ENCODE measurements around the gene SRGAP3.

The SRGAP3 gene

DNA sequence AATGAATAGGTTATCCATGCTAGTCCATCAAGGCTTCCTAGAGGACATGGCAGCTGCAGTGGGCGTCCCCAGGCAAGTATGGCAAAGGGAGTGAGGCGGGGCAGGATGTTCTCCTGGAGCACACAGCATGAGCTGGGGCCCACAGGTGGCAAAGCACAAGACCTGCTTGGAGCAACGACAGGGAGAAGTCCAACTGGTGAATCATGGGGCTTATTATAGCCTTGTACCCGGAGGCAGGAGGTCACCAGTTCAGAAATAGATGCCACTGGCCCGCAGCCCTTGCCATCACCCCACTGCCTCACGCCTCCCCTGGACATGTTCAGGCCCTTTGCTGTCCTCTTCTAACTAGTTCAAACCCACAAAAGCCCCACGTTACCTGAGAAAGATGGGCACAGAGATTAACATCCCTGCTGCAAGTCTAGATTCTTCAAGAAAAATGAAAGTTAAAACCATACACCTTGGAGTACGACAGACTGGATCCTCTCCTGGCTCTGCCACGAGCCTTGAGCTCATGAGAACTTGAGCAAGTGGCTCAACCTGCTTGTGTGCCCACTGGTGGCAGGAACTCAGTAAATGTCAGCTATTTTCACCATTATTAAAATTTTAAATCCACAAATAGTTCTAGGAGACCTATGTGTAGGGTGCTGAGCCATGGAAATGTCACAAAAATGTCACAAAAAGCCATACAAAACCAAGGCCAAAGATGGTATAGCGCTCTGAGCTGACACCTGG is 1.8 kb upstream of the SRGAP3 start:
- Histone ChIP-seq H3K4me1 (ENCODE audit: insufficient read depth, low read length, poor library complexity, severe bottlenecking) (peaks cover 23% of the 10 kb centered on the region), H3K9me2 (replicated peaks; ENCODE audit: low read depth, low read length) (no peaks in the 10 kb centered on the region), H3K9me3 (ENCODE audit: insufficient read depth, low read depth, low read length) (no peaks in the 10 kb centered on the region), H3K4me2 (ENCODE audit: low read depth, low read length, poor library complexity, severe bottlenecking) (no peak overlapping the region), H3K36me3 (ENCODE audit: insufficient read depth, low read length) (no peaks in the 10 kb centered on the region), H3K4me3 (ENCODE audit: low read length, poor library complexity, severe bottlenecking) (no peak overlapping the region), H4K20me1 (ENCODE audit: insufficient read depth, low read length, poor library complexity, severe bottlenecking) (peaks cover 6% of the 10 kb centered on the region), H3F3A (ENCODE audit: low read depth) (peaks cover 3% of the 10 kb centered on the region; the same call in 1 of the 2 replicates), H2AFZ (ENCODE audit: low read length) (no peak overlapping the region), H3K27me3 (ENCODE audit: insufficient read depth, low read length, poor library complexity, severe bottlenecking) (no peaks in the 10 kb centered on the region), H3K9ac (ENCODE audit: low read depth, low read length, poor library complexity, severe bottlenecking) (no peak overlapping the region), H3K79me2 (ENCODE audit: insufficient read depth, low read length) (peaks cover 32% of the 10 kb centered on the region)
- TF ChIP-seq, protein P1, sequence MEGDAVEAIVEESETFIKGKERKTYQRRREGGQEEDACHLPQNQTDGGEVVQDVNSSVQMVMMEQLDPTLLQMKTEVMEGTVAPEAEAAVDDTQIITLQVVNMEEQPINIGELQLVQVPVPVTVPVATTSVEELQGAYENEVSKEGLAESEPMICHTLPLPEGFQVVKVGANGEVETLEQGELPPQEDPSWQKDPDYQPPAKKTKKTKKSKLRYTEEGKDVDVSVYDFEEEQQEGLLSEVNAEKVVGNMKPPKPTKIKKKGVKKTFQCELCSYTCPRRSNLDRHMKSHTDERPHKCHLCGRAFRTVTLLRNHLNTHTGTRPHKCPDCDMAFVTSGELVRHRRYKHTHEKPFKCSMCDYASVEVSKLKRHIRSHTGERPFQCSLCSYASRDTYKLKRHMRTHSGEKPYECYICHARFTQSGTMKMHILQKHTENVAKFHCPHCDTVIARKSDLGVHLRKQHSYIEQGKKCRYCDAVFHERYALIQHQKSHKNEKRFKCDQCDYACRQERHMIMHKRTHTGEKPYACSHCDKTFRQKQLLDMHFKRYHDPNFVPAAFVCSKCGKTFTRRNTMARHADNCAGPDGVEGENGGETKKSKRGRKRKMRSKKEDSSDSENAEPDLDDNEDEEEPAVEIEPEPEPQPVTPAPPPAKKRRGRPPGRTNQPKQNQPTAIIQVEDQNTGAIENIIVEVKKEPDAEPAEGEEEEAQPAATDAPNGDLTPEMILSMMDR (conservative IDR thresholded peaks at IDR 0.05; ENCODE audit: low read length), result no peak
- no peak for TF ChIP-seq EZH2phosphoT487 (IDR thresholded peaks at IDR 0.05; ENCODE audit: borderline replicate concordance)

DNA sequence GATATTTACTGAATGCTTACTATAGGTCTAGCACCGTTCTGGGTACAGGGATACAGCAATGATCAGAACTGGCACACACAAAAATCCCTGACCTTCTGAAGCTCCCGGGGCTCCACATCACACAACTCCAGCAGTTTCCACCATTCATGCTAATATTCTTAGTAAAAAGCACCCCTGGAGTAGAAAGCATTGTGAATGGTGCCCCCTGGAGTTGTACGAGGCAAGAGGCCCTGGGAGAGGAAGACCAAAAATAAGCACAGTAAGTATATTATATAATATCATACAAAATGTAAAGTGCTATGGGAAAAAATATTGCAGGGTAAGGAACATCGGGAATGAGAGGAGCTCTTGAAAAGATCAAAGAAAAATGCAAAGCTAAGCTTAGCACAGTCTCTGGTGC is 790 bp upstream of the SRGAP3 start:
- peaks cover 6% of the 10 kb centered on the region for H4K20me1 ChIP-seq (ENCODE audit: insufficient read depth, low read length, poor library complexity, severe bottlenecking)
- peaks cover 3% of the 10 kb centered on the region; the same call in 1 of the 2 replicates for H3F3A ChIP-seq (ENCODE audit: low read depth)
- H3K79me2 ChIP-seq (ENCODE audit: insufficient read depth, low read length), result peaks cover 42% of the 10 kb centered on the region
- peak overlapping the region; percentile 91 for H3K4me3 ChIP-seq (ENCODE audit: low read length, poor library complexity, severe bottlenecking)
- H3K36me3 ChIP-seq (ENCODE audit: insufficient read depth, low read length), result no peaks in the 10 kb centered on the region
- no peaks in the 10 kb centered on the region for H3K9me2 ChIP-seq (replicated peaks; ENCODE audit: low read depth, low read length)
- peak overlapping the region; percentile 87; the same call in 1 of the 2 replicates for H2AFZ ChIP-seq (ENCODE audit: low read length)
- peaks cover 31% of the 10 kb centered on the region for H3K4me1 ChIP-seq (ENCODE audit: insufficient read depth, low read length, poor library complexity, severe bottlenecking)
- TF ChIP-seq, protein P1 (conservative IDR thresholded peaks at IDR 0.05; ENCODE audit: low read length), result peak; percentile 69
- TF ChIP-seq EZH2phosphoT487 (IDR thresholded peaks at IDR 0.05; ENCODE audit: borderline replicate concordance), result no peak
- no peaks in the 10 kb centered on the region for H3K9me3 ChIP-seq (ENCODE audit: insufficient read depth, low read depth, low read length)
- no peaks in the 10 kb centered on the region for H3K27me3 ChIP-seq (ENCODE audit: insufficient read depth, low read length, poor library complexity, severe bottlenecking)
- H3K9ac ChIP-seq (ENCODE audit: low read depth, low read length, poor library complexity, severe bottlenecking), result peak overlapping the region; percentile 82
- H3K4me2 ChIP-seq (ENCODE audit: low read depth, low read length, poor library complexity, severe bottlenecking), result peak overlapping the region; percentile 91

DNA sequence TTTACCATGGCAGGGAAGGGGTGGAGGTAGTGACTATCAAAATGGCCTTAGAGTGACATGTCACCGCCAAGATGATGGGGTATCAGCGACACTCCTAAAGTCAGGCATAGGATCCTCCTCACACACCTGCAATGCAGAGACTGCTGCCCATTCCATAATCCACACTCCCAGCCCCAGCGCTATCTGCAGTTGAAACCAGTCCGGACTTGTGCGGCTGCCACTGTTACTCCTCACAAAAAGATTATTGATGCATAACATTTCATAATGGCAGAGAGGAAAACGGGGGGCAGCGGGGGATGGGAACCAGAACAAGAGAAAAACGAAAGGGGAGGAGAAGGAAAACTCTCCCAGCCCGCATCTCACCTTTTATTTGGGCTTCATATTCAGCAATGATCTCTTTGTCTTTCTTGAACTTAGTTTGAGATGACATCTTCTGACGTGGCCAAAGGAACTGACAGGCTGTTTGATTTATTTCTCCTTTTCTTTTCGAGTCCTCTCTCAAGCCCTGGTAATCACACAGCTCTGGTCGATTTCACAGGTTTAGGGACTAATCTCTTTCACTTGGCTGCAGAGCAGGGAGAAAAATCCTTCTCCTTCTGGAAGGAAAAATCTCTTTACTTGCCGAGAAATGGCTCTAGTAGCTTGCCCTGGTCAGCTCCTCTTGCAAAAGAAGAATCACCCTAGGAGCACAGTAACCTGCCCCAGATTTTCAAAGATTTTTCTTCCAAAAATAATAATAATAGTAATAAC is 749 bp downstream of the SRGAP3 start:
- Histone ChIP-seq H3K4me2 (ENCODE audit: low read depth, low read length, poor library complexity, severe bottlenecking) (peak overlapping the region; percentile 91), H3K9me3 (ENCODE audit: insufficient read depth, low read depth, low read length) (no peaks in the 10 kb centered on the region), H4K20me1 (ENCODE audit: insufficient read depth, low read length, poor library complexity, severe bottlenecking) (peaks cover 6% of the 10 kb centered on the region), H3K9me2 (replicated peaks; ENCODE audit: low read depth, low read length) (no peaks in the 10 kb centered on the region), H3F3A (ENCODE audit: low read depth) (peaks cover 3% of the 10 kb centered on the region; the same call in 1 of the 2 replicates), H2AFZ (ENCODE audit: low read length) (peak overlapping the region; percentile 87), H3K79me2 (ENCODE audit: insufficient read depth, low read length) (peaks cover 57% of the 10 kb centered on the region), H3K9ac (ENCODE audit: low read depth, low read length, poor library complexity, severe bottlenecking) (peak overlapping the region; percentile 82), H3K4me3 (ENCODE audit: low read length, poor library complexity, severe bottlenecking) (peak overlapping the region; percentile 91), H3K27me3 (ENCODE audit: insufficient read depth, low read length, poor library complexity, severe bottlenecking) (no peaks in the 10 kb centered on the region), H3K36me3 (ENCODE audit: insufficient read depth, low read length) (no peaks in the 10 kb centered on the region), H3K4me1 (ENCODE audit: insufficient read depth, low read length, poor library complexity, severe bottlenecking) (peaks cover 45% of the 10 kb centered on the region)
- TF ChIP-seq, protein P1 (conservative IDR thresholded peaks at IDR 0.05; ENCODE audit: low read length), result no peak
- TF ChIP-seq EZH2phosphoT487 (IDR thresholded peaks at IDR 0.05; ENCODE audit: borderline replicate concordance), result no peak

Measured in Loucy (cell line).